Activated T-cell treated with anti-CD3 and anti-CD28 coated beads for 4 hours (primary cell): ENCODE data around the gene RXYLT1.

Source experiments
- DNase-seq: peaks from one replicate; pipeline ENCODE4 v3.0.0-alpha.2; 2020

RXYLT1 gene

GRCh38 chr12:63844391-63845341 is 65.0 kb downstream of the RXYLT1 start, which contains the start of gene SRGAP1:
Gene SRGAP1, plus strand, starts transcription at chr12:63844700. Its CDS starts 117 bp downstream, at chr12:63844817.
- no peak for DNase-seq

- DNase-seq: no peak
Measured at GRCh38 chr12:63845726-63846125, 66.0 kb downstream of the RXYLT1 start.

- DNase-seq: no peak
Measured at GRCh38 chr12:63846238-63846967, 66.7 kb downstream of the RXYLT1 start.

DNA sequence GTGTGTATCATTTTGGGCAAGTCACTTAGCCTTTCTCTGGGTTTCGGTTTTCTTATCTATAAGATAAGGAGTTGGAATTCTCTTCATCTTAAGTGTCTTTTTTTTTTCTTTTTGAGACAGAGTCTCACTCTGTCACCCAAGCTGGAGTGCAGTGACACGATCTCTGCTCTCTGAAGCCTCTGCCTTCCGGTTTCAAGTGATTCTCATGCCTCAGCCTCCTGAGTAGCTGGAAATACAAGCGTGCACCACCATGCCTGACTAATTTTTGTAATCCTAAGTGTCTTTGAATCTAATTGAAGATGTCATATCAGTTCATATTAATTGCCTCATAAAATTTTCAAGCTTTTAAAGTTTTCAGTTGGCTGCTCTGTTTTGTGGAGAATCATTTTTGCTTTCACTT is 68.7 kb downstream of the RXYLT1 start:
- DNase-seq: no peak

DNA sequence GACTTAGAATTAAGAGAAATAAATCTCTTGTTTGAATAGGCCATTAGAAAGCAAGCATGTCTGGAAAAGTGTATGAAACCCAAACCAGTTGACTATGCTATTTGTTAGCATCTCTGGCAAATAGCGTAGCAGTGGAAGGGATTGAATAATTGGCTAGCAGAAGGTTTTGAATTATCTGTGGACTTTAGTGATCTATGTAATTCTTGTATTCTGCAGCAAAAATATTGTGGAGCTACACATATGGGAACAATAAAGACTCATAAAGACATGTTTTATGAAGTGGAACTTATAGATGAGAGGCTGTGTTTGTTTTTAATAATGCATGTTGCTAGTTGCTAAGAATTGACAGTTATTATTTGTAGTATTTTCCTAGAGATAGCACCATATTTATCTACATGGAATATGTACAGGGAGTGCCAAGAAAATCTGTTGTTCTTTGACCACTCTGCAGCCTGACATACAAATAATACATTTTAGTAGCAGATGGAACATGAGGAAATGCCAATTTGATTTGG is 69.5 kb downstream of the RXYLT1 start:
- DNase-seq: no peak

GRCh38 chr12:63849641-63850040 is 69.9 kb downstream of the RXYLT1 start:
- no peak for DNase-seq

GRCh38 chr12:63853978-63854377 is 74.3 kb downstream of the RXYLT1 start:
- DNase-seq: no peak

- no peak for DNase-seq
Measured at GRCh38 chr12:63855299-63855698, 75.6 kb downstream of the RXYLT1 start.

DNA sequence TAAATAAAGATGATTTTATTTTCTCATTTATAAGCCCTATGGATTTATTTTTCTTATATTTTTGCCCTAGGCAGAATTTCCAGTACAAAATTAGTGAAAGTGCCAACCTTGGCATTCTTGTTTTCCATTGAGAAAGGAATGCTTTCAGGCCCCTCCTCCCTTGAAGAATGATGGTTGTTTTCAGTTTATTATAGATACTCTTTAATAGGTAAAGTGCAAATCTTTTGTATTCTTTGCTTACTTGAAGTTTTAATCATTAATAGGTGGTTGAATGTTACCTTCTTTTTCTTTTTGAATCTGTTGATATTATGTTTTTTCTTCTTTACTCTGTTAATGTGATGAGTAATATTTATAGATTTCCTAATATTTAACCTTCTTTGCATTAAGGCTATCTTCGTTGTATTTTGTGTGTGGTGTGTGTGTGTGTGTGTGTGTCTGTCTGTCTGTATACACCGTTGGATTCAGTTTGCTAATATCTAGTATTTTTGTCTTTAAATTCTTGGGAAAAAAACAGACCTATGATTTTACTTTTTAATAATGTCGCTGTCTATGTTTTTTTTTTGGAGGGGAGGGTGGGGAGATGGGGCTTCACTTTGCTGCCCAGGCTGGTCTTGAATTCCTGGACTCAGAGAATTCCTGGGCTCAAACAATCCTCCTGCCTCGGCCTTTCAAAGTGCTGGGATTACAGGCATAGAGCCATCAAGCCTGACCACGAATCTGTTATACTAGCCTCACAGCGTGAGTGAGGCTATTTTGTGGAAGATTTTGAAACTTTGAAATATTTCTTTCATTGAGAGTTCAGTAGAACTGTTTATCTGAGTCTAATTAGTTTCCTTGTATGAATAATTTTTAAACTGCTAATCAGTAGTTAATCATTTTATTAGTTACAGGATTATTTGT is 78.3 kb downstream of the RXYLT1 start:
- DNase-seq: no peak
